Smooth muscle cell (in vitro differentiated cells): ENCODE results near the gene CCR5AS.

ENCODE experiments used
- DNase-seq: peaks from one replicate; lab custom pipeline; 2025; ENCODE audit not compliant: unreplicated experiment; lab: John Stamatoyannopoulos, UW
- H2AFZ ChIP-seq: fragments of 200-600 bp; sonication (generic); 2 replicates; pipeline ENCODE4 v1.6.0; 2016; ENCODE audit warnings: antibody characterized with exemption, low read depth, mild to moderate bottlenecking
- H3F3A ChIP-seq: fragments of 200-600 bp; sonication (generic); 2 replicates; pipeline ENCODE4 v1.6.0; 2017; ENCODE audit warnings: antibody characterized with exemption, low read depth
- H3K27ac ChIP-seq: fragments of 200-600 bp; sonication (generic); 2 replicates; pipeline ENCODE4 v1.5.1; 2016; ENCODE audit warnings: low read depth, mild to moderate bottlenecking
- H3K27me3 ChIP-seq: fragments of 200-600 bp; sonication (generic); 2 replicates; pipeline ENCODE4 v1.6.1; 2016; ENCODE audit warnings: low read depth, mild to moderate bottlenecking
- H3K36me3 ChIP-seq: fragments of 200-600 bp; sonication (generic); 2 replicates; pipeline ENCODE4 v1.5.1; 2016; ENCODE audit warnings: low read depth
- H3K4me1 ChIP-seq: fragments of 200-600 bp; sonication (generic); 2 replicates; pipeline ENCODE4 v1.5.1; 2016; ENCODE audit warnings: low read depth
- H3K4me2 ChIP-seq: fragments of 200-600 bp; sonication (generic); 2 replicates; pipeline ENCODE4 v1.6.0; 2016; ENCODE audit warnings: mild to moderate bottlenecking
- H3K4me3 ChIP-seq: fragments of 200-600 bp; sonication (generic); 2 replicates; pipeline ENCODE4 v1.5.1; 2016; ENCODE audit warnings: mild to moderate bottlenecking
- H3K79me2 ChIP-seq: fragments of 200-600 bp; sonication (generic); 2 replicates; pipeline ENCODE4 v1.6.0; 2016; ENCODE audit warnings: low read depth, mild to moderate bottlenecking
- H3K9ac ChIP-seq: fragments of 200-600 bp; sonication (generic); 2 replicates; pipeline ENCODE4 v1.6.0; 2016; ENCODE audit warnings: low read depth
- H3K9me3 ChIP-seq: fragments of 200-600 bp; sonication (generic); replicated peaks from 2 replicates; pipeline ENCODE4 v1.5.1; 2016; ENCODE audit warnings: low read depth
- H4K20me1 ChIP-seq: fragments of 200-600 bp; sonication (generic); 2 replicates; pipeline ENCODE4 v1.6.0; 2016; ENCODE audit warnings: low read depth
- WGBS: methylation state at CpG from one replicate; pipeline ENCODE4 v1.1.7; 2016; ENCODE audit warnings: low lambda C conversion rate; 5-methylcytosine and 5-hydroxymethylcytosine counted together
- TF ChIP-seq, protein P1 (sequence below): fragments of 200-600 bp; sonication (generic); IDR thresholded peaks from 2 replicates; pipeline ENCODE4 v1.5.1; 2017; ENCODE audit warnings: borderline replicate concordance, mild to moderate bottlenecking, antibody characterized with exemption; ENCODE audit not compliant: insufficient read depth, poor library complexity, severe bottlenecking

The CCR5AS gene

DNA sequence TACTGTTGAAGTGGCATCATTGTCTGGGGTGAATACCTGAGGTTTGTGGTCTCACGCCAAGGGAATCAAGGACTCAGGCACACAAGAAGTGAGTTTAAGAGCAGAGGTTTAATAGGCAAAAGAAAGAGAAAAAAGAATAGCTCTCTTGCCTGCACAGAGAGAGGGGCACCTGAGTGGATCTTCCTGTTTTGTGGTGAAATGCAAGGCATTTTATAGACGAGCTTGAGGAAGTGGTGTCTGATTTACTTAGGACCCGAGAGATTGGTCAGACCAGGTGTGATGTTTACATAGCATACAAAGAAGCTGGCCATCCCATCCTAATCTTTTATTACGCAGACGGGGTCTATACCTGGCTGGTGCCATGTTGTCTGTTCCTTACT is 22.9 kb downstream of the CCR5AS start:
- H4K20me1 ChIP-seq, result no peaks in the 10 kb centered on the region
- H2AFZ ChIP-seq, result no peak overlapping the region
- no peak for DNase-seq
- H3K4me1 ChIP-seq, result no peaks in the 10 kb centered on the region
- H3K79me2 ChIP-seq, result no peaks in the 10 kb centered on the region
- no peak overlapping the region for H3K9ac ChIP-seq
- peaks cover 16% of the 10 kb centered on the region for H3K27me3 ChIP-seq
- H3K27ac ChIP-seq, result no peak overlapping the region
- no peaks in the 10 kb centered on the region for H3F3A ChIP-seq
- H3K36me3 ChIP-seq, result no peaks in the 10 kb centered on the region
- TF ChIP-seq, protein P1, sequence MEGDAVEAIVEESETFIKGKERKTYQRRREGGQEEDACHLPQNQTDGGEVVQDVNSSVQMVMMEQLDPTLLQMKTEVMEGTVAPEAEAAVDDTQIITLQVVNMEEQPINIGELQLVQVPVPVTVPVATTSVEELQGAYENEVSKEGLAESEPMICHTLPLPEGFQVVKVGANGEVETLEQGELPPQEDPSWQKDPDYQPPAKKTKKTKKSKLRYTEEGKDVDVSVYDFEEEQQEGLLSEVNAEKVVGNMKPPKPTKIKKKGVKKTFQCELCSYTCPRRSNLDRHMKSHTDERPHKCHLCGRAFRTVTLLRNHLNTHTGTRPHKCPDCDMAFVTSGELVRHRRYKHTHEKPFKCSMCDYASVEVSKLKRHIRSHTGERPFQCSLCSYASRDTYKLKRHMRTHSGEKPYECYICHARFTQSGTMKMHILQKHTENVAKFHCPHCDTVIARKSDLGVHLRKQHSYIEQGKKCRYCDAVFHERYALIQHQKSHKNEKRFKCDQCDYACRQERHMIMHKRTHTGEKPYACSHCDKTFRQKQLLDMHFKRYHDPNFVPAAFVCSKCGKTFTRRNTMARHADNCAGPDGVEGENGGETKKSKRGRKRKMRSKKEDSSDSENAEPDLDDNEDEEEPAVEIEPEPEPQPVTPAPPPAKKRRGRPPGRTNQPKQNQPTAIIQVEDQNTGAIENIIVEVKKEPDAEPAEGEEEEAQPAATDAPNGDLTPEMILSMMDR, result no peak
- no peaks in the 10 kb centered on the region for H3K9me3 ChIP-seq
- WGBS, result 72% methylated on average over 5 of the region's 5 CpGs
- no peak overlapping the region for H3K4me2 ChIP-seq
- no peak overlapping the region for H3K4me3 ChIP-seq

DNA sequence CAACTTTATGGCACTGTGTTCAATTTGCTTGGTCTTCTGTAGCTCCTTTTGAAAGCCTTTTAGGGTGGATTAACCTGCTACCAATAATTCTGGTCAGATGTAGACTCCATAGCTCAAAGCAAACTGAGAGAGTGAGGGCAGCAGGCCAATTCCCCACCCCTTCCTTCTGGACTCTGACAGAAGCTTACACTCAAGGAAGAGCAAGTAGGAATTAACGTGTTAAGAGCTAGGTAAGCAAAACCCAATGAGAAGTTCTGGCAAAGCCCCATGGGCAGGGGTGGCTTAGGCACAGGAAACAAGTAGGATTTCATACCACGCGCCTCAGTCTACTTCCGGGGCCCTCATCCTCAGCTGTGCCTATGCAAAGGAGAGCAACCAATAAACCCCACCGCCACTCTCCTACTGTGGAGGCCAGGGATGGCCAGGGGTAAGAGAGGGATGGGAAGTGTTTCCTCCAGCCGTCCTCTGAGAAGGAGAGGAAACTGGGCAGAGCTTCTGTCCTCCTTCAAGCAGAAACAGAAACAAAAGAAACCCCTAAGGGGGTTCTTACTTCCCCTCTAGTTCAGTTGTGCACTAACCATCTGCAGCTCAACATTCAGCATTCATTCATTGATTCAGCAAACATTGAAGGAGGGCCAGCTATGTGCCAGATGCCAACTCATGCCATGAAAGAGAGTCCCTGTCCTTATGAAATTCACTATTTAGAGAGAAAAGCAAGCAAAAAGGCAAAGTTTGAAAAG is 23.5 kb downstream of the CCR5AS start:
- H3K79me2 ChIP-seq, result no peaks in the 10 kb centered on the region
- no peaks in the 10 kb centered on the region for H3F3A ChIP-seq
- peaks cover 16% of the 10 kb centered on the region for H3K27me3 ChIP-seq
- H3K4me3 ChIP-seq, result no peak overlapping the region
- H3K4me2 ChIP-seq, result no peak overlapping the region
- no peak overlapping the region for H3K9ac ChIP-seq
- DNase-seq, result no peak
- WGBS, result 92% methylated on average over 6 of the region's 6 CpGs
- H3K27ac ChIP-seq, result no peak overlapping the region
- H3K4me1 ChIP-seq, result no peaks in the 10 kb centered on the region
- H3K36me3 ChIP-seq, result no peaks in the 10 kb centered on the region
- H3K9me3 ChIP-seq, result no peaks in the 10 kb centered on the region
- H4K20me1 ChIP-seq, result no peaks in the 10 kb centered on the region
- TF ChIP-seq, protein P1, result no peak
- no peak overlapping the region for H2AFZ ChIP-seq

- TF ChIP-seq, protein P1, result no peak
- H3K27ac ChIP-seq, result no peak overlapping the region
- no peaks in the 10 kb centered on the region for H3K4me1 ChIP-seq
- H4K20me1 ChIP-seq, result no peaks in the 10 kb centered on the region
- DNase-seq, result no peak
- no peak overlapping the region for H2AFZ ChIP-seq
- no peak overlapping the region for H3K9ac ChIP-seq
- H3K79me2 ChIP-seq, result no peaks in the 10 kb centered on the region
- no peak overlapping the region for H3K4me3 ChIP-seq
- H3K27me3 ChIP-seq, result peaks cover 23% of the 10 kb centered on the region
- no peaks in the 10 kb centered on the region for H3F3A ChIP-seq
- no peaks in the 10 kb centered on the region for H3K9me3 ChIP-seq
- no peaks in the 10 kb centered on the region for H3K36me3 ChIP-seq
- no peak overlapping the region for H3K4me2 ChIP-seq
- WGBS, result 46% methylated on average over 3 of the region's 3 CpGs
Measured at GRCh38 chr3:46381625-46382024, 25.2 kb downstream of the CCR5AS start.
